GM19463 (cell line): ENCODE measurements around the gene PIEZO1.

Experiments used
- ATAC-seq: cut with Tn5 transposase; IDR thresholded peaks from one replicate; pipeline ENCODE4 v1.9.1; 2021; ENCODE audit warnings: mild to moderate bottlenecking, moderate library complexity; ENCODE audit not compliant: unreplicated experiment

Gene PIEZO1

GRCh38 chr16:88722784-88723506 is 62.1 kb downstream of the PIEZO1 start:
- no peak for ATAC-seq

- ATAC-seq, result no peak
These were observed 62.9 kb downstream of the PIEZO1 start for GRCh38 chr16:88721815-88722755.

DNA sequence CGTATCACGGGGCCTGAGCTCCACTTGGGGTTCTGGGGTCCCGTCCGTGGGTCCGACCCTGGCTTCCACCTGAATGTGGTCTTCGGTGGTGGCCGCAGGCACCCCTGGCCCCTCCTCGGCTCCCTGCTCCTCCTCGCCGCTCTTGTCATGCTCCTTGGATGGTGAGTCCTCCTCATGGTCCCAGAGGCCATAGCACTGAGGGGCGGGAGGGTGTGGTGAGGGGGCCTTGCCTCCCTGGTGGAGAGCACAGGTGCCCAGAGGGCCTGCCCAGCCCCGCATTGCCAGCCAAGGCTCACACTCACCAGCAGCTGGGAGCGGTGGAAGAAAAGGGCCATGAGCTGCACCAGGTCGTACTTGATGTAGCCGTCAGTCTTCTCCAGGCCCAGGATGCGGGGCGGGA is 63.8 kb downstream of the PIEZO1 start:
- ATAC-seq, result no peak

GRCh38 chr16:88720396-88720970 is 64.5 kb downstream of the PIEZO1 start:
- ATAC-seq, result no peak

GRCh38 chr16:88719933-88720296 is 65.1 kb downstream of the PIEZO1 start:
- no peak for ATAC-seq

DNA sequence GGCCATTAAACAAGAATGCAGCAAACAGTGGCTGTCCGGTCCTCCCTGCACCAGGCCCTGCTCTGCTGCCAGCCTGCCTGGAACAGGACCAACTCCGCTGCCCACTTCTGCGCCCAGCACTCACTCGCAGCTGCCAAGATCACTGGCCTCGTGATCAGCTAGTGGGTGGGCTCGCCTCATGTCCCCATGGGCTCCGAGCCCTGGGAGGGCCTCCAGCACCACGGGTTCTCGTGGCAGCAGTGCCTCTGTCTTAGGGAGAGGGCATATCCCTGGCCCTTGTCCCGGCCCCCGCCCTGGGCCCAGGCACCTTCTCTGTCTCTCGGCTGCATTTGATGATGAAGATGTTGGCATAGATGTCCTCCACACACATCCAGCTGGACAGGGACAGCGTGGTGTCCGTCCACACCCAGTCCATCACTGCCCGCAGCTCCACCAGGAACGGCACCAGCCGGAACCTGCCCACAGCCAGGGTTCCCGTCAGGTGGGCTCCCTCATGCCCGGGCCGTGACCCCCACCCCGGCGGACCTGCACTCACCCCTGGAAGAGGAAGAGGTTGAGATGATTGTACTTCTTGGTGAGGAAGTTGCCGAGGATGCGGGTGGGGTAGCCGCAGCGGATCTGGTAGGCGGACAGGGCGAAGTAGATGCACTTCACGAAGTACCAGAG is 65.6 kb downstream of the PIEZO1 start:
- no peak for ATAC-seq

- no peak for ATAC-seq
These were observed 66.8 kb downstream of the PIEZO1 start for GRCh38 chr16:88718178-88718577.

- no peak for ATAC-seq
These were observed 68.4 kb downstream of the PIEZO1 start for GRCh38 chr16:88716601-88717001.

GRCh38 chr16:88716201-88716600 is 68.8 kb downstream of the PIEZO1 start:
- ATAC-seq, result no peak

- no peak for ATAC-seq
These were observed 69.5 kb downstream of the PIEZO1 start for GRCh38 chr16:88715312-88716190.

DNA sequence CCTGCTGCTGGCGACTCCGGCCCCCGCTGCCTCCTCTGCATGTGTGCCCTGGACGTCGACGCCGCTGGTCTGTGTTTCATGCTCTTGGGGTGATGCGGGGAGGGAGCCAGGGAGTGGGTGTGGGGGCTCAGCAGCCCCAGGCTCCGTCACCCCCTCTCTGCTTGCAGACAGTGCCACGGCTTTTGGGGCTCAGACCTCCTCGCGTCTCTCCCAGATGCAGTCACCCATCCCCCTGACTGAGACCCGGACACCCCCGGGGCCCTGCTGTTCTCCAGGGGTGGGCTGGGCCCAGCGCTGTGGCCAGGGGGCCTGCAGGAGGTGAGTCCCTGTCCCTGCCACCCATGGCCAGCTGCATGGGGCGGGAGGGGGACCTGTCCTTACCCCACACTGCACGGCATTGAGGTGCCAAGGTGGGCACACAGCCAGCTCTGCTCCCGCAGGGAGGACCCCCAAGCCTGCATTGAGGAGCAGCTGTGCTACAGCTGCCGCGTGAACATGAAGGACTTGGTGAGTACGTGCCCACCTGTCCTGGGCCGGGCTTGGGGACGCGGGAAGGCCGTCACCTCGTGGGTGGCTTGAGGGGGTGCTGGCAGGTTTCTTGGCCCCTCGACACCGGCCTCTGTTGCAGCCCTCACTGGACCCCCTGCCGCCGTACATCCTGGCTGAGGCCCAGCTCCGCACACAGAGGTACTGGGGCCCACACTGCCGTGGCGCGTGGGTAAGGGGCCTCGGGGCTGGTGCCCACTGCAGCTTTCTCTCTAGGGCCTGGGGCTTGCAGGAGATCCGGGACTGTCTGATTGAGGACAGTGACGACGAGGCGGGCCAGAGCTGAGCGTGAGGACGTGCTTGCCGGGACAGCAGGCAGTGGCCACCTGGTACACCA is 70.4 kb downstream of the PIEZO1 start:
- no peak for ATAC-seq

- ATAC-seq, result no peak
These were observed 71.2 kb downstream of the PIEZO1 start for GRCh38 chr16:88713568-88714419.

GRCh38 chr16:88713054-88713453 is 72.0 kb downstream of the PIEZO1 start:
- no peak for ATAC-seq

GRCh38 chr16:88712362-88712979 is 72.5 kb downstream of the PIEZO1 start:
- ATAC-seq, result no peak

DNA sequence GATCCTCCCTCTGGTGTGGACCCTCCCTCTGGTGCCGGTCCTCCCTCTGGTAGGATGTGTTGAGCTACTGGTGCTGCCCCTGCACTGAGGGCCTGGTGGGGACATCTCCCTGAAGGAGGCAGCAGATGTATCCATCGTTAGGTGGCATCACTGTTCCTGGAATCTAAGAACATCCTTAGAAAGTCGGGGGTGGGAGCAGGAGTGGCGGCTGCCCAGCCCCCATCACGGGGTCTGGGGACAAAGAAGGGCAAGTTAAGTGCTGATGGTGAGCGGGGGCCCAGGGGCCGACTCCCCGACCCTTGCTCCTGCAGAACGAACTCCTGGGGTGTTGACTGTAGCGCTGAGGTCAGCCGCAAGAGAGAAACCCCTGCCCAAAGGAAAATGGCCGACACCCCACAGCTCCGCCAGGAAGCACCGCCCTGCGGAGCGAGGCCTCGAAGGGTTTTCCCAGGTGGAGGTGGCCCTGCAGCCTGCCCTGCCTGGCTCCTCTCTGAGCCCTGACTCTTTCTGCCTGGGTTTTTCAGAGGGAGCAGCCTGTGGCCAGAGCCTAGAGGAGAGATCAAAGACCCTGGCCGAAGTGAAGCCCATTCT is 73.2 kb downstream of the PIEZO1 start:
- ATAC-seq, result no peak

DNA sequence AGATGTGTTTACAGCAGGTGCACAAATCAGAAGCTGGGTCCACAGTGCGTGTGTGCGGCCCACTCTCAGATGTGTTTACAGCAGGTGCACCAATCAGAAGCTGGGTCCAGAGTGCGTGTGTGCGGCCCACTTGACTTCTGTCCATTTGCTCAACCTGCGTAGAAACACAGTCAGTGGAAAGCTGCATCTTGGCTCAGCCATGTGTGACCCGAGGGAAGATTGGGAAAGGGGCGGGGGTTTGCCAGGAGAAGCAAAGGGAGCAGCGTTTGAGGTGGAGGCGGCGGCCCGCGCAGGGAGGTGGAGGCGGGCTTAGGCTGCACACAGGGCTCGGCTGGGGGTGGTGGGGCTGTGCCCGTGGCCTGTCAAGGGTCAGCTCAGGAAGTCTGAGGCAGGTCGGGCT is 74.5 kb downstream of the PIEZO1 start:
- no peak for ATAC-seq

DNA sequence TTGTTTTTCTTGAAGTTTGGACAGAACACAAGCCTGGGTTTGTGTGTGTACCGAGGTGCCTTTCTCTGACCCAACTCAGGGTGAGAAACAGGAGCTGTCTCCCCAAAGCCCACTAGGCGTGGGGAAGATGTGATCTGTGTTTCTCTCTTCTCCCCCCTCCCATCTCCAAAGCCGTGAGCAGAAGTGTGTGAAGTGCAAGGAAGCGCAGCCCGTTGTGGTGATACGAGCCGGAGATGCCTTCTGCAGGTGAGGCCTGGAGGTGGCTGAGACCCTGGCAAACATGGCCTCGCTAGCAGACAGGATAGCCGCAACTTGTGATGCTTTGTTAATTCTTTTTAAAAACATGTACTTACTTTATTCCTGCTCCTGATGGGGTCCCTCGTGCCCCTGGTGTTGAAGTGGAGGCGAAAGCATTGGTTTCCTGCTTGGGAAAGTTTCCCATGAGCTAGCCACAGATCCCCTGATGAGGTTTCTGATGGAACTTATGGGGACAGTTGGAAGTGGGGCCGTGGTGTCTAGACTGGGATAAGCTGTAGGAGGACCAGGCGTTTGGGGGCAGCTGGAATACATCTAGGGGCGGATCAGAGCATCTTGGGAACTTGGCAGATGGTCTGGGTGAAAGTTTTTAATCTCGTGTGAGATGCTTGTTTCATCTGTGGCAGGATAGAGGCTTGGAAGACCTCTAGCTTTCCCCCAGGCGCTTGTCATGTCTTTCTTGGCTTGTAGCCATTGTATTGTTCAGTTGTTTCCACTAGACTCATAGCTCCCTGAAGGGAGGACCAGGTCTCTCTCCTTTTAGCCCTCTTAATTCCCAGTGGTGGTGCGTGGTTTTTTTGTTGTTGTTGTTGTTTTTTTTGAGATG is 77.8 kb downstream of the PIEZO1 start:
- ATAC-seq, result no peak
